ENCODE data around the gene RAPGEF5. TPM values are rescaled to one million over a fixed set of nuclear protein-coding genes. Genes with fewer than 3 reads are reported as not detected.
"Not testable (repeated sequence)": the region's sequence is repeated elsewhere in the genome, so short reads cannot be mapped to it uniquely, and the experiment has no call there.

Gene RAPGEF5
- total RNA-seq, 2 donors from 2014 or later = 0.10 to 0.85 TPM

GRCh38 chr7:22078872-22079271, 278.1 kb downstream of the RAPGEF5 start:
- Mint-ChIP-seq H3K27me3 (peaks cover 33% of the 10 kb centered on the region), H3K4me1 (peaks cover 12% of the 10 kb centered on the region)
- DNase-seq; H3K36me3 Mint-ChIP-seq (ENCODE audit: low read depth); H3K9me3 ChIP-seq (ENCODE audit: control insufficient read depth, low read length, poor library complexity, severe bottlenecking); H3K4me3 Mint-ChIP-seq; ATAC-seq; H3K27ac Mint-ChIP-seq: not testable (repeated sequence)

- DNase-seq = no peak
- Mint-ChIP-seq H3K4me1 (no peaks in the 10 kb centered on the region), H3K4me3 (no peak overlapping the region), H3K27ac (no peak overlapping the region), H3K27me3 (peaks cover 38% of the 10 kb centered on the region), H3K36me3 (ENCODE audit: low read depth) (peaks cover 2% of the 10 kb centered on the region)
- H3K9me3 ChIP-seq (ENCODE audit: control insufficient read depth, low read length, poor library complexity, severe bottlenecking) = peaks cover 2% of the 10 kb centered on the region
- ATAC-seq = no peak
Observed at GRCh38 chr7:22075561-22075960, 281.4 kb downstream of the RAPGEF5 start.

GRCh38 chr7:22074897-22075296, 282.1 kb downstream of the RAPGEF5 start:
- ATAC-seq (no peak), DNase-seq (no peak)
- peaks cover 38% of the 10 kb centered on the region for H3K27me3 Mint-ChIP-seq
- peaks cover 2% of the 10 kb centered on the region for H3K9me3 ChIP-seq (ENCODE audit: control insufficient read depth, low read length, poor library complexity, severe bottlenecking)
- no peak overlapping the region for H3K27ac Mint-ChIP-seq
- H3K36me3 Mint-ChIP-seq (ENCODE audit: low read depth) = peaks cover 2% of the 10 kb centered on the region
- no peak overlapping the region for H3K4me3 Mint-ChIP-seq
- no peaks in the 10 kb centered on the region for H3K4me1 Mint-ChIP-seq

Other genes starting within 250 kb of the RAPGEF5 start
- gene STEAP1B, start 143.0 kb upstream of the RAPGEF5 start, total RNA-seq = under 1 TPM; 0.73 to 0.75 TPM

Measured in T-helper 17 cell (primary cell).